Measurements from ENCODE around the gene TMBIM6.

Gene TMBIM6

DNA sequence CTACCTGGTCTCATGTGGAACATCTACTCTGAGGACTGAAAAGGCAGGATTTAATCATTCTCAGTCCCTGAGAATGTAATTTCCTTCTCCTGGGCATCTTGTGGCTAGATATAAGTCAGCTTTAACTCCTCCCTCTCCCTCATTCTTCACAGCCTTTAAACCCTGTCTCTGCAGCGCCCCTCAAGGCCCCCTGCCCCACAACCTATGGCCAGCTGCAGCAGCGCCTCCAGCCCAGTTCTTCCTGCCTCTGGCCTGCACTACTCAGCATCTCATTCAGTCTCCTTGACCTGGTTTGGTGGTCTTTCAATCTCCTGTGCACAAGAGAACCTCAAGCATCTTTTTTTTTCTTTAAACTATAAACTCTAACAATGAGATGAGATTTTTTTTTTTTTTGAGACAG is 57.6 kb downstream of the TMBIM6 start:
- no peak for DNase-seq

DNA sequence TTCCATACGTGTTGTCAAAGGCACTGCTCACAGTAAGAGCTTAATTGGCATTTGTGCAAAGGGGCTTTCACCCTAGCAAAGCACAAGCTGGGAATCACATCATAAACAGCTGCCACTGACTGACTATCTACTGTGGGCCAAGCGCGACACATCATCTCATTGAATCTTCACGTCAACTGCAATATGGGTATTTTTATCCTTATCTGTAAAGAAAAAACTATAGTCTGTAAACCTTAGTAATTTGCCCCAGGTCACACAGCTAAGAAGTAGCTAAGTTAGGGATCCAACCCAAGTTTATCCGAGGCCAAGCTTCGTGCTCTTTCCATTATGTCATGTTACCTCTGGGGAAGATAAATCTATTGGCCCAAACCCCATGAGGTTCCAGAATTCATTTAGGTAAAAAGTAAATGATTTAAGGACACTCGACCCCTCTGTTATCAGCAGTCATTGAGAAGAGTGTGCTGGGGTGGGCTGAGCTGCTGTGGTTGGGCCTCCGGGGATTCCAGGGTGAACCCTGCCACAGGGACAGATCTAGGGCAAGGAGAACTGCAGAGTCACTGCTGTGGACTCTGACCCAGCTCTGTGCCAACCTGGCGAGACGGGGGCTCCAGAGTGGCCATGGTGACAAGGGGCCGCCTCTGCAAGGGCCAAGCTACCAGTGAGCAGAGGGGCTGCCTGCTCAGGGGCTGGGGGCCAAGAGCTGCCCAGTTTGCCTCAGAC is 59.2 kb downstream of the TMBIM6 start:
- no peak for DNase-seq

DNA sequence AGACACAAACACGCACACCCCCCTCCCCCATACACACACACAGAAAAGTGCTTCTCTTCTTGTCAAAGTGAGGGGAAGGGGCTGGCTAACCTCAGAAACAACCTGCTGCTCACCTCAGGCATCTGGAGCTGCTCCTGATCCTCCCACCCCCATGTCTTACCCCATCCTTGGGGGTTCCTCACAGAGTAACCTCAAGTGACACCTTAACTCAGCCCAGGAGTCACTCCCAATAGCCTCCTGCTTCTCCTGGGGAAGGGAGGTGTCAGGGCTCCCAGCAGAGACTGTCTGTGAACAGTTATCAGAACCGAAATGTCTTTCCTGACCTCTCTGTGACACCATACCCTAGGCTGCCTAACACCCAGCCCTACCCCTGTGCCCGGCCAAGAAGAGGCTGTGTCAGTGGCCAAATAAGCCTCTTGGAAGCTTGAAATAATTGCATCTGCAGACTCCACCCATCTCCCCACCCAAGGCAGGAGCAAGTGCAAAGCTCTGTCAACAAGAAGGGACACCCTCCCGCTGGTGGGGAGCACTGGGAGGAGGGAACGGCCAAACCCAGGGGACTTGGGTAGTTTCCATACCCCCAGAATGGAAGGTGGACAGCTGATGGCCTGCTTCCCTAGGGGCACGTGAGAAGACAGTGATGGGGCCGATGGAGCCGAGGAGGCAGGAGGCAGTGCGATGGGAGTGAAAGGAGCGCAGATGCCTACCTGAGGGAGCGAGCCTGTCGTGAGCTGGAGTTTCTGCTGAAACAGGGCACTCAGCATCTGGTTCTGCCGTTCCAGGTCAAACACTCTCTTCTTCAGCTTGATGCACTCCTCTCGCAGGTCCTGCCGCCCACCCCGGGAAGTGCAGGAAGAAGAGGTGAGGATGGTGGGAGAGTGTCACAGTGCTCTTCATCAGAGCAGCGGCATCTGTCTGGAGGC is 60.0 kb downstream of the TMBIM6 start:
- no peak for DNase-seq

- no peak for DNase-seq
These were observed 62.5 kb downstream of the TMBIM6 start for GRCh38 chr12:49803693-49804450.

- no peak for DNase-seq
These were observed 63.5 kb downstream of the TMBIM6 start for GRCh38 chr12:49804821-49805220.

- DNase-seq: no peak
These were observed 64.1 kb downstream of the TMBIM6 start for GRCh38 chr12:49805409-49805808.

- no peak for DNase-seq
These were observed 65.0 kb downstream of the TMBIM6 start for GRCh38 chr12:49806321-49806813.

DNA sequence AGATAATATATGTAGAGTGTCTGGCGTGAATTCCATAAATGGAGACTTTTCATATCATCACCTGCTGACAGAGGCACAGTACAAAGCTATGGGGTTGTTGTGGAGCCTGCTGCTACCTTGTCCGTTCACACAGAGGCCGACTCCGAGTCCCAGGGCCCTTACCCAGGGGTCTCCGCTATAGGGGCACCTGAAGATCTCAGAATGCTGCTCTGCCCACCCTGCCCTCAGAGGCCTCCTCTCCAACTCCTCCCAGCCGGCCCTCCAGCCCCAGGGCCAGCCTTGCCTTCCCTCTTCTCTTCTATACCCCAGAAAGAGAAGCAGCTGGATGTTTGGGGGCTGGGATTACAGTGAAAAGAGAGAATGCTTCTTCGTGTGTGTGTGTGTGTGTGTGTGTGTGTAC is 65.5 kb downstream of the TMBIM6 start:
- DNase-seq: no peak

- DNase-seq: no peak
These were observed 66.7 kb downstream of the TMBIM6 start for GRCh38 chr12:49807991-49808580.

- DNase-seq: no peak
These were observed 67.5 kb downstream of the TMBIM6 start for GRCh38 chr12:49808686-49809380.

GRCh38 chr12:49809381-49809905 is 68.1 kb downstream of the TMBIM6 start:
- no peak for DNase-seq

GRCh38 chr12:49809906-49810389 is 68.6 kb downstream of the TMBIM6 start:
- DNase-seq: no peak

DNA sequence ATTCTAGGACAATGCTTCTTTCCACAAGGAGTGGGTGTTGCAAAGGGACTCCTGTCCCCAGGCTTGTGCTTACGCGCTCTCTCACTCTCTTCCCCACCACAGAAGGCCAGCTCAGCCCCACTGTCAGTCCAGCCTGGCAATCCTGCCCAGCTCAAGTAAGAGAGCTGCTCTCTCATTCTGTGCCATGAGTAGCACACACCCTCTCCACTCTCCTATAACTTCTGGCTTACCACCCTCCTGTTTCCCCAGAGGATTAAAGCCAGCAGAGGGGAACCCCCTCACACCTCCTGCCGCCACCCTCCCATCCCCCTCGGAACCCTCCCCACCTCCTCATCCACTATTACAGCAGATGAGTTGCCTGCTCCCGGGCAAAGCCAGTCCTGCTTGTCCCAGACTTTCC is 69.8 kb downstream of the TMBIM6 start:
- no peak for DNase-seq

DNA sequence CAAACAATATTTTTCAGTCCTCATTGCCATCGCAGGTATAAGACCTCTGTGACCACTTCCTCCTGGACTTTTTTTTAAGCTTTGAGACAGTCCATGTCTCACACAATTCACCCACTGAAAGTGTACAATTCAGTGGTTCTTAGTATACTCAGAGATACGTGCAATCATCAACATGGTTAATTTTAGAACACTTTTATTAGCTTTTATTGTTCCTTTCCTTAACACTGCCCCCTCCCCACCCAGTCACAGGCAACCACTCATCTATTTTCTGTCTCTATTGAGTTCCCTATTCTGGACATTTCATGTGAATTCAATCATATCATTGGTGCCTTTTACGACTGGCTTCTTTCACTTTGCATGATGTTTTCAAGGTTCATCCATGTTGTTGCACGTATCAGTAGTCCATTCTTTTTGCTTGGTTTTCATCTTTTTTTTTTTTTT is 70.6 kb downstream of the TMBIM6 start:
- DNase-seq: no peak

DNA sequence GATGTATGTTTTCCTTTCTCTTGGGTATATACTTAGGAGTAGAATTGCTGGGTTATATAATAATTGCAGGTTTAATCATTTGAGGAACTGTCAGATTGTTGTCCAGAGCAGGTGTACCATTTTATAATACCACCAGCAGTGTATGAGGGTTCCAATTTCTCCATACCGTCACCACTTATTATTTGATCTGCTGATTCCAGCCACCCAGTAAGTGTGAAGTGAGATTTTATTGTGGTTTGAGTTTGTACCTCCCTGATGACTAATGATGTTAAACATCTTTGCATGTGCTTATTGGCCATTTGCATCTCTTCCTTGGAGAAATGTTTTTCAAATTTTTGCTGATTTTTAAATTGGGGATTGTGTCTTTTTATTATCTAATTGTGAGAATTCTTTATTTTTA is 71.8 kb downstream of the TMBIM6 start:
- DNase-seq: no peak
